NCI-H226 (cell line): ENCODE measurements around the gene NDUFC2.
A peak's percentile ranks its signal among the peaks of the same experiment; 100 is the strongest.
"Not testable (repeated sequence)": the region's sequence is repeated elsewhere in the genome, so short reads cannot be mapped to it uniquely, and the experiment has no call there.

ENCODE experiments used
- DNase-seq: peaks from one replicate; pipeline ENCODE4 v3.0.0-alpha.2; 2015

The NDUFC2 gene

DNA sequence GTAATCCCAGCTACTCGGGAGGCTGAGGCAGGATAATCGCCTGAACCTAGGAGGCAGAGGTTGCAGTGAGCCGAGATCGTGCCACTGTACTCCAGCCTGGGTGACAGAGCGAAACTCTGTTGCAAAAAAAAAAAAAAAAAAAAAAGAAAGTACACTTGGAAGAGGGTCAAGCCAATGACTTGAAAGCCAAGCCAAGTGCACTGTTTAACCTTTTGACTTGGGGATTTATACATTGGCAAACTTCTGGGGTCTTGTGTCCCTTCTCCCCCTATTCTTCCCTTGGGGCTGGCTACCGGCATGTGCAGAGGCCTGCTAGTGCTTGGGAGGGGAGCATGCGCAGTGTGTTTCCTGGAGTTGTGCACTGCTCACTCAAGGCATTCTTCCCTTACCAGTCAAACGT lies 30.3 kb downstream of the NDUFC2 start:
- DNase-seq: no peak

DNA sequence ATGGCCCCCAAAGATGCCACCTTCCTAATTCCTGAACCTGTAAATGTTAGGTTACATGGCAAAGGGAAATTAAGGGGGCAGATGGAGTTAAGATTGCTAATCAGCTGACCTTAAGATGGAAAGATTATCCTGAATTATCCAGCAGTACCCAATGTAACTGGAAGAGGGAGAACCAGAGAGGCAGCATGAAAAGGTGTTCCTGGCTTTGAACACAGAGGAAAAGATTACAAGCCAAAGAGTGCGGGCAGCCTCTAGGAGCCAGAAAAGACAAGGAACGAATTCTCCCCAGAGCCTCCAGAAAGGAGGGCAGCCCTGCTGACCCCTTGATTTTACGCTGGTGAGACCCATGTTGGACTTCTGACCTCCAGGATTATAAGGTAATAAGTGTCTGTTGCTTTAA lies 31.1 kb downstream of the NDUFC2 start:
- DNase-seq: no peak

DNA sequence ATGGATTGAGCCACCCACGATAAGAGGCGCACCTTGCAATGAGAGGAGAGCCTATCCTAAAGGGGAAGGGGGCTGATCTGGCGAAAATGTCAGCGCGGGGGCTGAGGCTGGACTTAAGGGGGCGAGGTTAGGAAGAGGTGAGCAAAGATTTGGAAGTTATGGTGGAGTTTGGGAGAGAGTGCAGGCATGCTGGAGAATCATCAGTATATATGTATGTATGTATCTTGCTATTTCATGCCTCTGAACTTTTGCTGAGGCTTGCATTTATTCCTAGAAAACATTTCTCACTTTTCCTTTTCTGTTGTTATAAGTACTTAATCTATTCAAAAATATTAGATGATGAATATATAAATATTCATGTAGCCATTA lies 33.2 kb downstream of the NDUFC2 start:
- DNase-seq: no peak

DNA sequence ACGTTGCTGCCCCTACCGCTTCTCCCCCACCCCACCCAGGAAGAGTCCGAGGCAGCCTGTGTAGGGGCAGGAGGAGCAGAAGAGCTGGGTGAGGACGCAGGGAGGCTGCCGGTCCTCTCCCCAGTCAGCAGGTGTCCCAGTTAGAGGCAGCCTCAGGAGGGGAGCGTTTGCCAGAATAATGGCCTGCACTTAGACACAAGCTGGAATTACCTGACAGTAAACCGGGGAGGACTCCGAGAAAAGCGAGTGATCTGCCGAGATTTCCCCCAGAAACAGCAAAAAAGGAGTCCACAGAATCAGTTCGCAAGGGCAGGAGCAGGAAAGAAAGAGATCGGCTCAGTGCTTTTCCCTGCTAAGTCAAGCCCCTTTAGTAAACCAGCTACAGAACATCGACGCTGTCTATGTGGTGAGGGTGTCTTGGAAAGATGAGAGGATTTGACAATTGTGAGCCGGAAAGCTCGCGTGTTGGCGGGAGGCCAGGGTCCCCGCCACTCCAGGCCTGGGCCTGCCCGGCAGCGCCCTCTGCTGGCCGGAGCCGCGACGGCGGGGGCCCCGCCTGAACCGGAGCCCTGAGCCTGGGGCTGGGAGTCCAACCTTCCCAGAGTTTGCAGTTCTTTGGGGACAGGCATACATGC lies 33.7 kb downstream of the NDUFC2 start:
- DNase-seq: peak; percentile 53

DNA sequence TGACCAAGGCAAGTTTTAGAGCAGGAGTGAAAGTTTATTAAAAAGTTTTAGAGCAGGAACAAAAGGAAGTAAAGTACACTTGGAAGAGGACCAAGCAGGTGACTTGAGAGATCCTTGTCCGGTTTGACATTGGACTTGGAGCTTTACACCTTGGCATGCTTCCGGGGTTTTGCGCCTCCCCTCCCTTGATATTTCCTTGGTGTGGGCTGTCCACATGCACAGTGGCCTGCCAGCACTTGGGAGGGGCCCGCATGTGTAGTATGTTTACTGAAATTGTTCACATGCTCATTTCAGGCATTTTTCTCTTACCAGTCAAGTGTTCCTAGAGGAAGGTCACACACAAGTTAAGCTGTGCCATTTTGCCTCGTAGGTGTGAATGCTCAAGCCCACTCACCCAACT lies 35.0 kb downstream of the NDUFC2 start:
- no peak for DNase-seq

DNA sequence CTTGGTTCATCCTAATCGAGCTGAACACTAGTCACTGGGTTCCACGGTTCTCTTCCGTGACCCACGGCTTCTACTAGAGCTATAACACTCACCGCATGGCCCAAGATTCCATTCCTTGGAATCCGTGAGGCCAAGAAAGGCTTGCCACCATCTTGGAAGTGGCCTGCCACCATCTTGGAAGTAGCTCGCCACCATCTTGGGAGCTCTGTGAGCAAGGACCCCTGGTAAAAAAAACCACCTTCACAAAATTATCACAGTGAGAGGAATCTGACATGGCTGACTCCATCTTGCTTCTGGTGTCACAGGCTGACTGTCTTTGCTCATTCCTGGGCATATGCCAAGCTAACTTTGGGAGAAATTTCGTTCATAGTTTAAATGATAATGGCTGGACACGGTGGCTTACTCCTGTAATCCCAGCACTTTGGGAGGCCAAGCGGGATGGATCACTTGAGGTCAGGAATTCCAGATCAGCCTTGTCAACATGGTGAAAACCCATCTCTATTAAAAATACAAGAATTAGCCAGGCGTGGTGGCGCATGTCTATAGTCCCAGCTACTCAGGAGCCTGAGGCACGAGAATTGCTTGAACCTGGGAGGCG lies 37.7 kb downstream of the NDUFC2 start:
- DNase-seq: no peak

DNA sequence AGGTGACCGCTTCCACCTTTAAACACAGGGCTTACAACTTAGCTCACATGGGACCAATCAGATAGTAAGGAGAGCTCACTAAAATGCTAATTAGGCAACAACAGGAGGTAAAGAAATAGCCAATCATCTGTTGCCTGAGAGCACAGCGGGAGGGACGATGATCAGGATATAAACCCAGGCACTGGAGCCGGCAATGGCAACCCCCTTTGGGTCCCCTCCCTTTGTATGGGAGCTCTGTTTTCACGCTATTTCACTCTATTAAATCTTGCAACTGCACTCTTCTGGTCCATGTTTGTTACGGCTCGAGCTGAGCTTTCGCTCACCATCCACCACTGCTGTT lies 38.3 kb downstream of the NDUFC2 start:
- DNase-seq: not testable (repeated sequence)

DNA sequence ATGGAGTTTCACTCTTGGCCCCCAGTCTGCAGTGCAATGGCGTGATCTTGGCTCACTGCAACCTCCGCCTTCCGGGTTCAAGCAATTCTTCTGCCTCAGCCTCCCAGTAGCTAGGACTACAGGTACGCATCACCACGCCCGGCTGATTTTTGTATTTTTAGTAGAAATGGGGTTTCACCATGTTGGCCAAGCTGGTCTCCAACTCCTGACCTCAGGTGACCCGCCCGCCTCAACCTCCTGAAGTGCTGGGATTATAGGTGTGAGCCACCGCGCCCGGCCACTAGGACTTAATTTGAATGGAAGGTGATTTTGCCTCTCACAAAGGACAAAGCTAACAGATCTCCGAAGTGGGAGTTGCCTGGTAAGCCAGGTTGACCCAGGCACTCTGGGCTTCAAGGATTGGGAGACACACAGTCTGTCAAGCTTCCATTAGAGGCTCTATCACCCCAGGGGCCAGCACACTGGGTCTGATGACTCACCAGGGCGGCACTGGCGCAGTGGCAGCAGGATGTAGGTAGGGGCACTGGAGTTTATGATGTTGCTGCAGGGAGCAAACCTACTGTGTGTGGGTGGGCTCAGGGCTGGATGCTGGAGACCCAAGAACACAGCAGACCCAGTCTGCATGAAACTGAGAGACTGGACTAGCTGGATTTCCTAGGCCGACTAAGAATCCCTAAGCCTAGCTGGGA lies 38.8 kb downstream of the NDUFC2 start:
- peak; percentile 43 for DNase-seq

DNA sequence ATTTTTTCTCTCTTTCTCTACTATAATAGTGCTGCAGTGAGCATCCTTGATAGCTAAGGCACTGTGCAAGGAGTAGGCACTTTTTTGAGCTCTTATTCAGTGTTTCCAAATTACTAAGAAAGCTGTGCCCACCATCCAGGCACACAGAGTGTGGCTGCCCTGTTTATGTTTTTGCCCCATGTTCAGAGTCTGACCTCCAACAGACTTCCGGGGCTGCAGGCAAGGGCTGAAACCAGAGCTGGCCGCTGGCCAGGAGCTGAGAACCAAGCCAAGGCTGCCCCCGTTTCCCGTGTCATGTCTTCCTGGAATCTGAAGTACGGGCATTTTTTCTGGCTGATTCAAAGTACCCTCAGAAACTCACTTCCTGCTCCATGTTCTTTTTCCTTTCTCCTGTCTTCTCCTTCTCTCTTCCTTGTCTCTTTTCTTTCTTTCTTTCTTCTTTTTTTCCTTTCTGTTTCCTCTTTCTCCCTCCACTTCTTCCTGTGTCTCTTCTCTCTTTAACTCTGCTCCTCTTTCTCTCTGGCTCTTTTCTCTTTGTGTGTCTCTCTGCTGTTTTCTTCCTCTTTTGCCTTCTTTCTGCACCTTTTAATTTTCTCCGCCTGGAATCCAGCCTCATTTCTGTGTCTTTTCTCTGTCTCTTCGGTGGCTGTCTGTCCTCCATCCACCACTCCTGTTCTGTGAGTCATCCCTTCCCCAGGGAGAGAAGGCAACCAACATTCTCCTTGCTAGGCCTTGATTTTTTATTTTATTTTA lies 39.6 kb downstream of the NDUFC2 start:
- peak; percentile 92 for DNase-seq

DNA sequence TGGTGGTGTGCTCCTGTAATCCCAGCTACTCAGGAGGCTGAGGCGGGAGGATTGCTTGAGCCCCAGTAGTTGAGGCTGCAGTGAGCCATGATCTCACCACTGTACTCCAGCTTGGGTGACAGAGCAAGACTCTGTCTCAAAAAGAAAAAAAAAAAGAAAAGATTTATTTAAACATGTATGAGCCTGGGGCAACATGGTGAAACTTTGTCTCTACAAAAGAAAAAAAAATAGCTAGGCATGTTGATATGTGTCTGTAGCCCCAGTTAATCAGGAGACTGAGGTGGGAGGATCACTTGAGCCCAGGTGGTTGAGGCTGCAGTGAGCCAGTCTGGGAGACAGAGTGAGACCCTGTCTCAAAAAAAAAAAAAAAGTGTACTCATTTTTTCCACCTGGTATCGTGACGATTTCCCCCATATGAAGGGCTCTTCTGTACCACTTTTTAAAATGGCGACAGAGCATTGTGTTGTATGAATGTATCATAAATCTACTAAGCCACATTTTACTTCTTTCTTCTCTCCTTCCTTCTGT lies 40.2 kb downstream of the NDUFC2 start:
- DNase-seq: no peak

DNA sequence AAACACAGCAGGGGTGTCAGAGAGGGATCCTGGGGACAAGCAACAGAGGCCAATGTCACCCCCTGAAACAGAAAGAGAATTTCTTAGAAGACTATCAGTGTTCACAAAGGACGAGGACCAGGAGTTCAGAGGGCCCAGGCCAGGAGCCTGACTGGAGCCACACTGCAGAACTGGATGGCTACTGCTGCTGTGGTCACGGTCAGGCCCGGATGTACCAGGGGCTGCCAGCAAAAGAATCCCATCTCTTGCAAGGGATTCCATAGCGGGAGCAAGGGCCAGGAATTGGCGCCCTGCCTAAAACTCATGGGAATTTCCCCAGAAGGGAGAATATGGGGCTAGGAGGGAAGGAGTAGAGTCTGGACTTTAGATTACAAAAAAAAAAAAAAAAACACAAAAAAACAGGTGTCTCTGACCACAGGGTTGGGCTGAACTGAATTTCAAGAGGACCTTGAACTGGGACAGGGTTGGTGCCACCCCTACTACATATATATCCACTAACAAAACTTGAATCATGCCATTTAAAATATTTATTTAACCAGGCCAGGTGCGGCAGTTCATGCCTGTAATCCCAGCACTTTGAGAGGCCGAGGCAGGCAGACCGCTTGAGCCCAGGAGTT lies 40.9 kb downstream of the NDUFC2 start:
- DNase-seq: peak; percentile 80

DNA sequence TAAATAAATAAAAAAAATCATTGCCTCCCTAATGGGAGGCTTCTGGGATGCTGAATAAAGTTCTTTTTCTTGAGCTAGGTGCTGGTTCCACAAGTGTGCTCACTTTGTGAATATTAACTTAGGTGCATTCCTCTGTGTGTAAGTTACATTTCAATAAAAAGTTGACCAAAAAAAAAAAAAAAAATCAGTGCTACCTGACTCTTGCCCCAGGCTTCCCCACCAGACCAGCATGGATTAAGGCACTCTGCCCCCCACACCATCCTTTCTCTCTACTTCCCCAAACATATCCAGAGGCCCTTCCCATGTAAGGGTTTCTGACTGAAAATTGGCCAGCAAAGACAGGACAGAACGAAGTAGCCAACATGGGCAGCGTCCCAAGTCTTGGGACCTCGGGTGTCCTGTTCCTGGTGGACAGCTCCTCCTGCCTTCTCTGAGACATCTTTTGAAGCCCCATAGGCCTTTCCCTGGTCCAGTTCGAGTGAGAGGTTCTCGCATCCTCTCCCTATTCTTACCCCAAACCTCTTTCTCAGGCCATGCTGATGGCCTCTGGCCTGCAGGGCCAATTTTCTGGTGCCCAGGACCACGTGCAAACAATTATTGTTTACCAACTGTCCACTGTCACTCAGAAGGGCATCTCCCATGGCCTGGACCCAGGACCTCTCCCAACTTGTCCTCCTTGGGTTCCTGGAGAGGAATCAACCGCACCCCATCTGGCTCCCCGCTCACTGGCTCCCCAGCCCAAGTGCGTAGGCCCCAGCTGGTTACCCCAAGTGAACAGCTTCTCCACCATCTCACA lies 41.6 kb downstream of the NDUFC2 start:
- DNase-seq: no peak

DNA sequence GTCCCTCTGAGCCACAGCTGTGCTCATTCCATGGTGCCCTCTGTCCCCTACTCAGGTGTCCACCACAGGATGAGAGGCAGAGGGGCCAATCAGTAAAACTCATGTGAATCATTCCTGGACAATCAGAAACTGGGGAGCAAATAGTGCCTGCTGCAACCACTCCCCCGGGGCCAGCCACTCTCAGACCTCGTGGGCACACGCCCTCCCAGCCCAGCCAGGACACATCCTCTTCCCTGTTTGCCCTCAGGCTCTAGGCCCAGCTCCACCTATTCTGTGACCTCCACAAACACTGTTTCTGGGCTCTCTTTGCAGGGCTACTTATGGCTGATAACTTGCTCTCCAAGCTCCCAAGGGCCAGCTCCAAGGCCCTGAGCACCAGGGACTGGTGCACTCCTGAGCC lies 42.6 kb downstream of the NDUFC2 start:
- peak; percentile 45 for DNase-seq

DNA sequence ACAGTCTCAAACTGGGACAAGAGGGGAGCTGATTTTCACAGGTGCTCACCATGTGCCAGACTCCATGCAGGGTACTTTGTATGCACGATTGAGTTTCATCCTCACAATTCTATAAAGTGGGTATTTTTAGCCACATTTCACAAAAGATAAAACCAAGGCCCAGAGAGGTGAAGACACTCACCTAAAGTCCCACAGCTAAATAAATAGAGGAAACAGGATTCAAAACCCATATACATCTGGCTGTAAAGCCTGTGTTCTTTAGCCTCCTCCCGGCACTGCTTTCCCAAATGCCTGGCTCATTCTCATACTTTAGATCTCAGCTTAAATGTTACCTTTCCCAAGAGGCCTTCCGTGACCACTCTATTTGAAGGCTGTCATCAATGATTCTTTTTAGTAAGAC lies 43.3 kb downstream of the NDUFC2 start:
- DNase-seq: no peak

DNA sequence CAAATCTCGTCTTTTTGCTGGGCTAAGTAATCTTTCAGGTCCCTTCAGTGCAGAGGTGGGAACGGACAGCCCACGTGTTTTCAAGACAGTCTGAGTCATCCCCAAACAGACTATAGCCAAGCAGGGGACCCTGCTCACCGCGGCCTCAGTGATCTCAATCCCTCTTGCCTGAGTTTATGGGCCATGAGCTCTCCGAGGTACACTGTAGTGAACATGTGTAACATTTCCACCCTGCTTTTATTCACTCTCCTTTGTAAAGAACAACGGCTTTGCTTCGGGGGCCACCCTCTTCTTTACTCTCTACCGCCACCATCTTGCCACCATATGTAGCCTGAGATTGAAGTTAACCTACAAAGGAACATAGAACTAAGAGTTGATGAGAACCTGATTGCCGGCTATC lies 45.0 kb downstream of the NDUFC2 start:
- no peak for DNase-seq

DNA sequence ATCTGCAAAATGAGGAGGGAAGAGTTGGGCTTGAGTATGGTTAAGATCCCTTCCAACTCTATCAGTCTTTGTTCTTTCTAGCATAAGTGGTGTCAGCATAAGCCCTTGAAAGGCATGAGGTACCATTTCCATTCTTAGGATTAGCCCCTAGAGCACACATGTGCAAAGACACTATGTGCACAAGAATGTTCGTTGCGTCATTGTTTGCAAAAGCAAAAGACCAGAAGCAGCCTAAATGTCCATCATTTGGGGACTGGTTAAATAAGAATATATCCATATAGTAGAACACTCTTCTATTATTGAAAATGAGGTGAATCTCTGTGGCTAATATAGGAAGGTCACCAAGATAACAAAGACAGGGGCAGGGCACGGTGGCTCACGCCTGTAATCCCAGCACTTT lies 46.6 kb downstream of the NDUFC2 start:
- DNase-seq: no peak

DNA sequence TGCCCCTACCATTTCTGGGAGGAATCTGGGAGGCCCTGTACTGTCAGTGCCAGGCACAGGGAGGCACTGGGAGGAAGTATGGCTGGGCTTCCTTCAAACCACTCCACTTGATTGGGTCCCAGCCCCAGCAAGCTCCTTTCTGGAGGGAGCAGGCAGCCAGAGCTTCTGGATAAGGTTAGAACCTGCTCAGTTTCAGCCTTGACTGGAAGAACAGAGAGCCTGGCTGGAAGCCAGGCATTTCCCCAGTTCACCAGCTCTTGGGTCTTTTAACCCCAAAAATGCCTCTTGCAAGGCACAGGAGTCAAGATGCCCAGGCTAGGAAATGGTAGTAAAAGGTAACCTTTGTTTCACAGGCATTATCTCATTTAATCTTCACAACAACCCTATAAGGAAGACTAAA lies 47.6 kb downstream of the NDUFC2 start:
- DNase-seq: peak; percentile 56

DNA sequence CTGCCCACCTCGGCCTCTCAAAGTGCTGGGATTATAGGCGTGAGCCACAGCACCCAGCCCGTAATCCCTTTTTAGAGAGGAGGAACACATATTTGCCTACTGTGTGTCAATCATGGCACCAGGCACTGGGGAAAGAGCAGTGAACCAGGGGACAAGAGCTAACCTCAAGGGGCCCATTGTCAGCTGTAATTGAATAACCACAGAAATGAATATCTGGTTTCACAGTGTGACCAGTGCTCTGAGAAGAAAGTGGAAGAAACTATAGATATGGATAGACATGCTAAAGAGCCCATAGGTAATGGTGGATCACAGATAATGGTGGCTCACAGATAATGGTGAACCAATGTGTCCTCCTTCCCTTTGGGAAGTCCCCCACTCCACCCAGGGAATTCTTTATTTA lies 48.0 kb downstream of the NDUFC2 start:
- no peak for DNase-seq

DNA sequence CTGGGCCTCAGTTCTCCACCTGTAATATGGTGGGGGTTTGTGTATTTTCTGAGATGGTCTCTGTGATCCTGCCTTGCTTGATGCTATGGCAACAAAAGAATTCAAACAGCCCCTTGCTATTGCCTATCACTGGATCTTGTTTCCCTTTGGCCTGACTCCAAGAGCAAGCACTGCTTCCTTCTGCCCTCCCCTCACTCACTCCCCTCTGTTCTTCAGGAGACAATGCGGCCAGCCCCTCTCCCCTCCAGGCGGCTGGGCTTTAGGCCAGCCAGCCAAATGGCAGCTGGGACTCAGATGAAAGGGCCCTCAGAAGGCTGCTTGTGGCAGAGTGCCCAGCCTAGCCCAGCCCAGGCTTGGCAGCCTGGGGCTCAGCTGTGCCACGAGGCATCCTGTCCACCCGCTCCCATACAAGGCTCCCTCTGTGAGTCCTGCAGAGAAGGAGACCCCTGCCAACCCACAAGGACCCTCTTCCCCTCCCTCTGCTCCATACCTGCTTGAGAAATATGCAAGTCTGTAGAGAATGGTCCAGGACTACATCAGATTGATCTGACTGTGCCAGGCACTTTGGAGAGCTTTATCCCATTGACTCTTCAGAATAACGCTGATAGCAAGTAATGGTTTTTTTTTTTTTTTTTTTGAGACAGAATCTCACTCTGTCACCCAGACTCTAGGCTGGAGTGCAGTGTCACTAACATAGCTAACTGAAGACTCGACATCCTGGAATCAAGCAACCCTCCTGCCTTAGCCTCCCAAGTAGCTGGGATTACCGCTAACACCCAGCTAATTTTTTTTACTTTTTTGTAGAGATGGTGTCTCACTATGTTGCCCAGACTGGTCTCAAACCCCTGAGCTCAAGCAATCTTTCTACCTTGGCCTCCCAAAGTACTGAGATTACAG lies 49.0 kb downstream of the NDUFC2 start:
- DNase-seq: peak; percentile 28

DNA sequence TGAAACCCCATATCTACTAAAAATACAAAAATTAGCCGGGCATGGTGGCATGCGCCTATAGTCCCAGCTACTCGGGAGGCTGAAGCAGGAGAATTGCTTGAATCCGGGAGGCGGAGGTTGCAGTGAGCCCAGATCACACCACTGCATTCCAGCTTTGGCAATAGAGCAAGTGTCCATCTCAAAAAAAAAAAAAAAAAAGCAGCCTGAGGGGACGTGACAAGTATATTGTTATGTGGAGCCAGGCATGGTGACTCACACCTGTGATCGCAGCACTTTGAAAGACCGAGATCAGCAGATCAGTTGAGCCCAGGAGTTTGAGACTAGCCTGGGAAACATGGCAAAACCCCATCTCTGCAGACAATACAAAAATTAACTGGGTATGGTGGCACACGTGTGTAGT lies 51.2 kb downstream of the NDUFC2 start:
- DNase-seq: not testable (repeated sequence)

DNA sequence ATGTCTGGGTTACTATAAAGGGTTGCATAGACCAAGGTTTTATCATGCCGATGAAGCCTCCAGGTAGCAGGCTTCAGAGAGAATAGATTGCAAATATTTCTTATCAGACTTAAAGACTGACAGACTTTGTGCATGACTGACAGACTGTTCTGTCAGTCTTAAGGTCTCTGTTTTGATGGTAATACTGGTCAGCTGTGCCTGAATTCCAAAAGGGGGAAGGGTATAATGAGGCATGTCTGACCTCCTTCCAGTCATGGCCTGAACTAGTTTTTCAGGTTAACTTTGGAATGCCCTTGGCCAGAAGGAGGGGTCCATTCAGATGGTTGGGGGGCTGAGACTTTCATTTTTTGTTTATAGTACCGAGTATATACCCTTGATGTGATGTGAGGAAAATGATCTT lies 51.9 kb downstream of the NDUFC2 start:
- DNase-seq: no peak
